ENCODE data around the gene MAD1L1. TPM values are rescaled to one million over a fixed set of nuclear protein-coding genes. Genes with fewer than 3 reads are reported as not detected.

Gene MAD1L1
- total RNA-seq, 2 experiments from 2014 or later, result 157 to 160 TPM

DNA sequence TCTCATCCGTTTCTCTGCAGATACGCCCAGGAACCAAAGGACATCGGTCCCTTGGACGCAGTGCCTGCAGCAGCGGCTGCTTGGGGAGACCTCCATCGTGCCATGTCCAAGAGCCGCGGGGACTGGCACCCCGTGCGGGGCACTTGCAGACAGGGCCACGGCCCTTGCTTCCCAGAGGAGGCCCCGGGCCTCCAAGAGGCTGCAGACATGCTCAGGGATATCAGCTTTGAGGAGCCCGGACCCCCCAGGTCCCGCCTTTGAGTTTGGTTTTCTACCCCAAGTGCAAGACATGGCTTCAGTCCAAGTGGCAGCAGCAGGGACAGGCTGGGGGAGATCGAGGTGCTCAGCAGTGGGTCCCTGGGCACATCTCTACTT, 283.1 kb downstream of the MAD1L1 start:
- no peak for ATAC-seq (ENCODE audit: poor library complexity)
- peak overlapping the region; percentile 17 for H3K27ac Mint-ChIP-seq
- no peak overlapping the region for H3K27ac ChIP-seq (ENCODE audit: low read depth in 1 of 2, low read length in 2 of 2)
- H3K27me3 Mint-ChIP-seq, result no peaks in the 10 kb centered on the region
- no peak overlapping the region for H3K4me3 Mint-ChIP-seq
- H3K4me1 Mint-ChIP-seq (ENCODE audit: low read depth), result peaks cover 17% of the 10 kb centered on the region
- POLR2A ChIA-PET, result no interaction called here
- no peaks in the 10 kb centered on the region for H3K9me3 ChIP-seq (ENCODE audit: control insufficient read depth in 1 of 2, insufficient read depth in 1 of 2, low read length in 2 of 2)
- no peaks in the 10 kb centered on the region for H3K36me3 ChIP-seq (ENCODE audit: insufficient read depth, low read length)
- TF ChIP-seq CTCF (IDR thresholded peaks at IDR 0.05), result no peak
- intact Hi-C loops (cut with DNase I, micrococcal nuclease), result no loop called here
- peaks cover 19% of the 10 kb centered on the region for H3K4me1 ChIP-seq (ENCODE audit: insufficient read depth, low read length)
- H3K36me3 Mint-ChIP-seq (ENCODE audit: low read depth), result no peaks in the 10 kb centered on the region
- CTCF ChIA-PET, result no interaction called here
- no peaks in the 10 kb centered on the region for H3K27me3 ChIP-seq (ENCODE audit: control insufficient read depth in 1 of 2, insufficient read depth in 2 of 2, low read length in 2 of 2)
- DNase-seq, result peak in 1 of 14 experiments; percentile 2
- no peak overlapping the region for H3K4me3 ChIP-seq (ENCODE audit: low read length)
- no peaks in the 10 kb centered on the region for H3K9me3 Mint-ChIP-seq

DNA sequence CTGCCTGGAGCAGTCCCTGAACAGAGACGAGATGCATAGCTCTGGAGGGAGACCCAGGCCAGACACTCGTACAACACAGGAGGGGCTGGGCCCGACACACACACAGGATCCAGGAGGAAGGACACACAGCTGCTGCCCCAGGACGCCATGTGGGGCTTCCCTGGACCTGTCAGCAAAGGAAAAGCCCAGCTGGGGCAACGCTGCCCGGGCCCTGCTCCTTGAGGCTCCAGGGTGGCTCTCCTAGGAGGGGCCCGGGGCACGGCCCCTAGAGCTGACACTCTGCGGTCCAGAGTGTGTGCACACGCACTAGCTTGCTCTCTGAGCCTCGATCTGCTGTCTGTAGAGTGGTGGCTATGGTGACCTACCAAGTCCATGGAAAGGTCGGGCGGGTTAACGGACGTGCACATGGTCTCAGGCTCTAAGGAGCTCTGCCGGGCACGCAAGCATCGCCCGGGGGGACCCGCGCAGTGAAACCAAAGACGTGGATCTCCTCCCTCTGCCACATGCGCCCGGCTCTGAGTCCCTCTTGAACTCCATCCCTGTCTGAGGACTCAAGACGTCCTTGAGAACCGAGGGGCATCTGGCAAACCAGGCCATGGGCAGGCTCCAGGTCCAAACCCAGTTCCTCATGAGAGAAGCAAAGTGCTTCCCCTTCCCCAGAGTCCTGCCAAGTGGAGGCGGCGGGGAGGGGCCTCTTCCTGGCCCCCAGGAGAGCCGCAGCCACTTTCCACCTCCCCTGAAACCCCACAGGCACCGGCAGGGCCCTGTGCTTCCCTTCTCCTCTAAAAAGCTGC, 283.7 kb downstream of the MAD1L1 start:
- peak in 1 of 14 experiments; percentile 4 for DNase-seq
- Histone ChIP-seq H3K4me1 (ENCODE audit: insufficient read depth, low read length) (peaks cover 25% of the 10 kb centered on the region), H3K4me3 (ENCODE audit: low read length) (no peak overlapping the region), H3K27ac (ENCODE audit: low read depth in 1 of 2, low read length in 2 of 2) (no peak overlapping the region), H3K36me3 (ENCODE audit: insufficient read depth, low read length) (no peaks in the 10 kb centered on the region), H3K27me3 (ENCODE audit: control insufficient read depth in 1 of 2, insufficient read depth in 2 of 2, low read length in 2 of 2) (no peaks in the 10 kb centered on the region), H3K9me3 (ENCODE audit: control insufficient read depth in 1 of 2, insufficient read depth in 1 of 2, low read length in 2 of 2) (no peaks in the 10 kb centered on the region)
- peaks cover 20% of the 10 kb centered on the region for H3K4me1 Mint-ChIP-seq (ENCODE audit: low read depth)
- no peak overlapping the region for H3K27ac Mint-ChIP-seq
- ATAC-seq (ENCODE audit: poor library complexity), result no peak
- no peaks in the 10 kb centered on the region for H3K36me3 Mint-ChIP-seq (ENCODE audit: low read depth)
- intact Hi-C loops (cut with DNase I, micrococcal nuclease), result no loop called here
- CTCF ChIA-PET, result no interaction called here
- POLR2A ChIA-PET, result interaction anchor here (1.1 kb wide), 1 partner anchor 9 kb away, joined by 3 read pairs; no protein-coding TSS in a partner anchor
- no peak overlapping the region for H3K4me3 Mint-ChIP-seq
- H3K27me3 Mint-ChIP-seq, result no peaks in the 10 kb centered on the region
- TF ChIP-seq CTCF (IDR thresholded peaks at IDR 0.05), result no peak
- H3K9me3 Mint-ChIP-seq, result no peaks in the 10 kb centered on the region

DNA sequence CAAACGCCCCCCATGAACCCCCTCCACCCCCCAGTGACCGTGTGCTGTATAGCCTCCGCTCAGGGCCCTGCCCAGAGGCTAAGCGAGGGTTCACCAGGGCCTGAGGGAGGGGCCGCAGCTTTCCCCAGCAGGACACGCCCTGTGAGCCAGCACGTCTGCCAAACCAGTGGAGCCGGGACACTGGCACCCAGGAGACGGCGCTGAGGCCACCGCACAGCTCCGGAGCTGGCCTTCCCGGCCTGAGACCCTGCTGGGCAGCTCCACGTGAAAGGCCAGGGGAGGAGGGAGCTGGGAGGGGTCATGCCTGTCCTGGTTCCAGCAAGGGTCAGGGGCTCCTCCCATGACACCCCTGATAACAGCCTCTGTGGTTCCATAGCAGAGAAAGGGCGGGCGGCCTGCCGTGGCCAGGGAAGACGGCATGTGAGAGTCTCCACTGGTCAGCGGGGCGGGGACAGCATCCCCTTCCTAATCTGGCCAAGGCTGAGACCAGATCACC, 284.4 kb downstream of the MAD1L1 start:
- H3K4me1 Mint-ChIP-seq (ENCODE audit: low read depth), result peaks cover 27% of the 10 kb centered on the region
- H3K9me3 Mint-ChIP-seq, result no peaks in the 10 kb centered on the region

More for the DNA sequence above, 284.4 kb downstream of the MAD1L1 start:
- no peaks in the 10 kb centered on the region for H3K36me3 Mint-ChIP-seq (ENCODE audit: low read depth)
- POLR2A ChIA-PET, result interaction anchor here (1.1 kb wide), 1 partner anchor 9 kb away, joined by 3 read pairs; no protein-coding TSS in a partner anchor
- Histone ChIP-seq H3K36me3 (ENCODE audit: insufficient read depth, low read length) (no peaks in the 10 kb centered on the region), H3K4me3 (ENCODE audit: low read length) (no peak overlapping the region), H3K27me3 (ENCODE audit: control insufficient read depth in 1 of 2, insufficient read depth in 2 of 2, low read length in 2 of 2) (no peaks in the 10 kb centered on the region), H3K9me3 (ENCODE audit: control insufficient read depth in 1 of 2, insufficient read depth in 1 of 2, low read length in 2 of 2) (no peaks in the 10 kb centered on the region), H3K4me1 (ENCODE audit: insufficient read depth, low read length) (peaks cover 32% of the 10 kb centered on the region), H3K27ac (ENCODE audit: low read depth in 1 of 2, low read length in 2 of 2) (no peak overlapping the region)
- no peak overlapping the region for H3K4me3 Mint-ChIP-seq
- ATAC-seq (ENCODE audit: poor library complexity), result no peak
- no peak overlapping the region for H3K27ac Mint-ChIP-seq
- TF ChIP-seq CTCF (IDR thresholded peaks at IDR 0.05), result no peak
- CTCF ChIA-PET, result no interaction called here
- no peaks in the 10 kb centered on the region for H3K27me3 Mint-ChIP-seq
- intact Hi-C loops (cut with DNase I, micrococcal nuclease), result no loop called here
- DNase-seq, result peak in 1 of 14 experiments; percentile 2
